H9 (cell line): ENCODE data around the gene CDH16. TPM values are rescaled to one million over a fixed set of nuclear protein-coding genes. Genes with fewer than 3 reads are reported as not detected.

Source experiments
- DNase-seq: peaks from one replicate; pipeline ENCODE4 v3.0.0-alpha.2; 2017
- H2AFZ ChIP-seq: one replicate; pipeline ENCODE4 v1.6.1; 2013; ENCODE audit warnings: mild to moderate bottlenecking, low read length, control low read depth, moderate library complexity
- H2AK5ac ChIP-seq: 2 replicates; pipeline ENCODE4 v1.6.1; 2013; ENCODE audit warnings: low read length, control low read depth, mixed read lengths; ENCODE audit not compliant: insufficient read length
- H2BK120ac ChIP-seq: one replicate; pipeline ENCODE4 v1.6.1; 2013; ENCODE audit warnings: low read depth, mild to moderate bottlenecking, low read length, control low read depth, inconsistent platforms; ENCODE audit not compliant: poor library complexity, severe bottlenecking
- H2BK12ac ChIP-seq: 2 replicates; pipeline ENCODE4 v1.6.1; 2013; ENCODE audit warnings: low read length, control low read depth, mixed read lengths, low read depth; ENCODE audit not compliant: insufficient read length
- H2BK15ac ChIP-seq: 2 replicates; pipeline ENCODE4 v1.6.1; 2013; ENCODE audit warnings: low read depth, low read length, control low read depth
- H2BK20ac ChIP-seq: one replicate; pipeline ENCODE4 v1.6.1; 2013; ENCODE audit warnings: low read depth, mild to moderate bottlenecking, low read length, control low read depth, inconsistent platforms; ENCODE audit not compliant: poor library complexity, severe bottlenecking
- H2BK5ac ChIP-seq: 2 replicates; pipeline ENCODE4 v1.6.1; 2013; ENCODE audit warnings: low read length, control low read depth, mixed read lengths; ENCODE audit not compliant: insufficient read length
- H3K14ac ChIP-seq: 2 replicates; pipeline ENCODE4 v1.6.1; 2013; ENCODE audit warnings: low read length, control low read depth; ENCODE audit not compliant: insufficient read depth
- H3K18ac ChIP-seq: 2 replicates; pipeline ENCODE4 v1.6.1; 2013; ENCODE audit warnings: low read depth, mild to moderate bottlenecking, mixed read lengths, low read length, control low read depth; ENCODE audit not compliant: insufficient read length
- H3K23ac ChIP-seq: 2 replicates; pipeline ENCODE4 v1.6.1; 2013; ENCODE audit warnings: low read length, control low read depth, mixed read lengths, low read depth; ENCODE audit not compliant: insufficient read length
- H3K23me2 ChIP-seq: 2 replicates; pipeline ENCODE4 v1.6.1; 2013; ENCODE audit warnings: low read depth, mild to moderate bottlenecking, mixed read lengths, low read length, control low read depth; ENCODE audit not compliant: insufficient read length, poor library complexity, severe bottlenecking
- H3K27ac ChIP-seq: 2 replicates; pipeline ENCODE4 v1.5.1; 2013; ENCODE audit warnings: low read length, control low read depth, mixed read lengths, low read depth; ENCODE audit not compliant: insufficient read length
- H3K27me3 ChIP-seq: 2 replicates; pipeline ENCODE4 v1.6.1; 2013; ENCODE audit warnings: low read length, control low read depth, inconsistent platforms; ENCODE audit not compliant: insufficient read depth
- H3K4ac ChIP-seq: 2 replicates; pipeline ENCODE4 v1.6.1; 2013; ENCODE audit warnings: low read depth, mild to moderate bottlenecking, control low read depth, inconsistent platforms, low read length, moderate library complexity
- H3K4me1 ChIP-seq: 2 replicates; pipeline ENCODE4 v1.6.1; 2013; ENCODE audit warnings: low read length, control low read depth, inconsistent platforms; ENCODE audit not compliant: insufficient read depth
- H3K4me2 ChIP-seq: 2 replicates; pipeline ENCODE4 v1.6.1; 2013; ENCODE audit warnings: low read length, control low read depth, mixed read lengths; ENCODE audit not compliant: insufficient read length, insufficient read depth
- H3K56ac ChIP-seq: 2 replicates; pipeline ENCODE4 v1.6.1; 2013; ENCODE audit warnings: low read depth, mild to moderate bottlenecking, mixed read lengths, low read length, control low read depth; ENCODE audit not compliant: insufficient read length
- H3K79me1 ChIP-seq: 2 replicates; pipeline ENCODE4 v1.6.1; 2013; ENCODE audit warnings: low read depth, mild to moderate bottlenecking, moderate library complexity, low read length, control low read depth, inconsistent platforms; ENCODE audit not compliant: insufficient read depth, poor library complexity, severe bottlenecking
- H3K79me2 ChIP-seq: 2 replicates; pipeline ENCODE4 v1.6.1; 2013; ENCODE audit warnings: low read length, control low read depth, inconsistent platforms; ENCODE audit not compliant: insufficient read depth
- H3K9ac ChIP-seq: 2 replicates; pipeline ENCODE4 v1.6.1; 2013; ENCODE audit warnings: low read length, control low read depth, mixed read lengths; ENCODE audit not compliant: insufficient read length; ENCODE audit errors: extremely low read depth
- H3K9me3 ChIP-seq: one replicate; pipeline ENCODE4 v1.6.1; 2013; ENCODE audit warnings: low read depth, low read length, inconsistent platforms; ENCODE audit not compliant: control insufficient read depth
- H3T11ph ChIP-seq: one replicate; pipeline ENCODE4 v1.6.1; 2013; ENCODE audit warnings: mild to moderate bottlenecking, low read length, control low read depth, inconsistent platforms
- H4K20me1 ChIP-seq: one replicate; pipeline ENCODE4 v1.6.1; 2013; ENCODE audit not compliant: control insufficient read depth, insufficient read length, insufficient read depth
- H4K5ac ChIP-seq: 2 replicates; pipeline ENCODE4 v1.6.1; 2013; ENCODE audit warnings: low read depth, mild to moderate bottlenecking, mixed read lengths, low read length, control low read depth; ENCODE audit not compliant: insufficient read length
- H4K8ac ChIP-seq: replicated peaks from 2 replicates; pipeline ENCODE4 v1.6.1; 2013; ENCODE audit warnings: low read length, control low read depth, mixed read lengths, low read depth; ENCODE audit not compliant: insufficient read length
- H4K91ac ChIP-seq: 2 replicates; pipeline ENCODE4 v1.6.1; 2013; ENCODE audit warnings: low read depth, mild to moderate bottlenecking, moderate library complexity, mixed read lengths, low read length, control low read depth; ENCODE audit not compliant: insufficient read length
- H3K27ac Mint-ChIP-seq, 3 experiments: 2 replicates in 2 of 3; 3 replicates in 1 of 3; pipeline ENCODE4 v1.8.0; 2020 to 2021; ENCODE audit warnings: mixed read lengths in 3 of 3, mild to moderate bottlenecking in 1 of 3, moderate library complexity in 1 of 3
- H3K27me3 Mint-ChIP-seq: 2 replicates; pipeline ENCODE4 v1.8.0; 2021; ENCODE audit warnings: low read depth, mild to moderate bottlenecking, moderate library complexity, mixed read lengths
- H3K36me3 Mint-ChIP-seq, 3 experiments: 2 replicates in 2 of 3; 3 replicates in 1 of 3; pipeline ENCODE4 v1.8.0; 2020 to 2021; ENCODE audit warnings: low read depth in 3 of 3, mixed read lengths in 3 of 3; ENCODE audit not compliant: insufficient read depth in 1 of 3
- H3K4me1 Mint-ChIP-seq, 2 experiments: 2 replicates each; pipeline ENCODE4 v1.8.0; 2020; ENCODE audit warnings: mixed read lengths in 2 of 2
- H3K4me3 Mint-ChIP-seq, 2 experiments: 2 replicates in 1 of 2; 3 replicates in 1 of 2; pipeline ENCODE4 v1.8.0; 2020 to 2021; ENCODE audit warnings: mild to moderate bottlenecking in 2 of 2, mixed read lengths in 2 of 2, moderate library complexity in 1 of 2
- H3K9me3 Mint-ChIP-seq, 2 experiments: 2 replicates in 1 of 2; 3 replicates in 1 of 2; pipeline ENCODE4 v1.8.0; 2020; ENCODE audit warnings: mild to moderate bottlenecking in 2 of 2, mixed read lengths in 2 of 2, moderate library complexity in 1 of 2
- CTCF ChIP-seq: fragments of 200-600 bp; sonication (generic); conservative IDR thresholded peaks from 3 replicates; pipeline ENCODE4 v1.8.0; 2021; ENCODE audit warnings: antibody characterized with exemption, mild to moderate bottlenecking
- WGBS: extraction: QIAGEN DNeasy Blood & Tissue Kit; methylation state at CpG from one replicate; pipeline ENCODE4 v1.1.7; 2013; ENCODE audit warnings: missing lambda C conversion rate, low lambda C conversion rate, mixed read lengths; ENCODE audit not compliant: insufficient read length; ENCODE audit errors: extremely low coverage; 5-methylcytosine and 5-hydroxymethylcytosine counted together
- total RNA-seq: library from RNA; stranded (reverse); gene quantifications from 2 replicates; pipeline ENCODE4 v1.2.1, GENCODE V29; 2021

CDH16 gene
- total RNA-seq, 1 experiment from 2014 or later: not detected

GRCh38 chr16:66925322-66925840 lies 6.7 kb upstream of the CDH16 start, which contains the start of gene RRAD:
TSS of gene RRAD (minus strand) at chr16:66925535. CDS start at chr16:66925179, 356 bp downstream.
- Mint-ChIP-seq H3K9me3 (no peaks in the 10 kb centered on the region; a peak in 1 of 5 replicates), H3K27ac (no peak within 1 kb of the TSS), H3K36me3 (no peaks in the 10 kb centered on the region), H3K4me1 (peaks cover 13 to 15% of the 10 kb centered on the region in 2 experiments), H3K4me3 (peak within 1 kb of the TSS; percentile 72 to 85), H3K27me3 (peaks cover 68% of the 10 kb centered on the region)
- Histone ChIP-seq H2BK5ac (no peak within 1 kb of the TSS), H4K5ac (no peak within 1 kb of the TSS), H3K79me2 (no peaks in the 10 kb centered on the region), H2AK5ac (no peak within 1 kb of the TSS), H3T11ph (no peak within 1 kb of the TSS), H3K18ac (no peak within 1 kb of the TSS), H3K79me1 (no peaks in the 10 kb centered on the region), H3K27ac (no peak within 1 kb of the TSS), H2BK15ac (no peak within 1 kb of the TSS), H4K8ac (no peak within 1 kb of the TSS), H3K23me2 (peaks cover 5% of the 10 kb centered on the region), H3K56ac (no peak within 1 kb of the TSS), H4K20me1 (no peaks in the 10 kb centered on the region), H3K4ac (no peak within 1 kb of the TSS), H3K4me2 (peak within 1 kb of the TSS; percentile 45), H3K9me3 (no peaks in the 10 kb centered on the region), H2AFZ (no peak within 1 kb of the TSS), H2BK12ac (no peak within 1 kb of the TSS), H3K9ac (no peak within 1 kb of the TSS), H3K14ac (no peak within 1 kb of the TSS; the same call in 1 of the 2 replicates), H3K23ac (no peak within 1 kb of the TSS), H4K91ac (no peak within 1 kb of the TSS), H2BK120ac (no peak within 1 kb of the TSS), H3K27me3 (peaks cover 15% of the 10 kb centered on the region; the same call in 1 of the 2 replicates), H2BK20ac (no peak within 1 kb of the TSS), H3K4me1 (no peaks in the 10 kb centered on the region)
- peak; percentile 47 for DNase-seq
- no peak for TF ChIP-seq CTCF
- WGBS: no CpG with 5 or more reads among the region's 42 CpGs
